IMR-90 (cell line): Measurements from ENCODE around the gene NUBP2. TPM values are rescaled to one million over a fixed set of nuclear protein-coding genes. Genes with fewer than 3 reads are reported as not detected.

Source experiments
- ATAC-seq: fragments of 200-7000 bp; cut with Tn5 transposase; 2 replicates; pipeline ENCODE4 v1.9.1; 2020; ENCODE audit warnings: low read depth, mild to moderate bottlenecking, moderate library complexity
- BruUV-seq: library from RNA; stranded (reverse); fragments of 400-500 nt; replicated peaks from 2 replicates; lab custom pipeline; 2021; lab: Mats Ljungman, UMichigan
- CTCF ChIA-PET: fragments of 300-600 bp; formaldehyde crosslinking; extraction: SDS; loops from one replicate; lab custom pipeline; 2021; ENCODE audit warnings: antibody characterized with exemption; lab: Yijun Ruan, JAX
- POLR2A ChIA-PET: fragments of 300-600 bp; sonication (Branson Sonifier 250); formaldehyde crosslinking; loops from one replicate; lab custom pipeline; 2022; ENCODE audit warnings: antibody characterized with exemption; ENCODE audit not compliant: unreplicated experiment; lab: Charles Lee
- DNase-seq: peaks from one replicate; pipeline ENCODE4 v3.0.0; 2013
- H2AFZ ChIP-seq: replicated peaks from 2 replicates; pipeline ENCODE3; 2013; ENCODE audit warnings: low read length, mild to moderate bottlenecking; ENCODE audit not compliant: poor library complexity
- H2AK5ac ChIP-seq: 2 replicates; pipeline ENCODE4 v1.6.1; 2013; ENCODE audit warnings: low read depth, low read length, inconsistent platforms
- H2AK9ac ChIP-seq: replicated peaks from 2 replicates; pipeline ENCODE3; 2013; ENCODE audit warnings: mild to moderate bottlenecking, low read depth, low read length, moderate library complexity; ENCODE audit not compliant: poor library complexity
- H2BK120ac ChIP-seq: 2 replicates; pipeline ENCODE4 v1.6.1; 2013; ENCODE audit warnings: low read depth, low read length, inconsistent platforms
- H2BK15ac ChIP-seq: 3 replicates; pipeline ENCODE4 v1.6.1; 2013; ENCODE audit warnings: low read depth, low read length, inconsistent platforms
- H2BK20ac ChIP-seq: 2 replicates; pipeline ENCODE4 v1.6.1; 2013; ENCODE audit warnings: low read depth, mild to moderate bottlenecking, inconsistent platforms, low read length, moderate library complexity
- H2BK5ac ChIP-seq: 2 replicates; pipeline ENCODE4 v1.6.1; 2013; ENCODE audit warnings: mild to moderate bottlenecking, low read depth, low read length, inconsistent platforms; ENCODE audit not compliant: poor library complexity, severe bottlenecking
- H3K14ac ChIP-seq: replicated peaks from 2 replicates; pipeline ENCODE4 v1.6.1; 2013; ENCODE audit warnings: low read depth, low read length, inconsistent platforms
- H3K18ac ChIP-seq: 2 replicates; pipeline ENCODE4 v1.6.1; 2013; ENCODE audit warnings: low read depth, low read length, control low read depth
- H3K23ac ChIP-seq: 2 replicates; pipeline ENCODE4 v1.6.1; 2013; ENCODE audit warnings: low read depth, low read length, inconsistent platforms
- H3K27ac ChIP-seq: 2 replicates; pipeline ENCODE4 v1.5.1; 2013; ENCODE audit warnings: mild to moderate bottlenecking, control low read depth, low read length; ENCODE audit not compliant: insufficient read depth
- H3K27me3 ChIP-seq: 2 replicates; pipeline ENCODE4 v1.6.1; 2013; ENCODE audit warnings: low read length; ENCODE audit not compliant: control insufficient read depth, insufficient read depth
- H3K36me3 ChIP-seq: 2 replicates; pipeline ENCODE4 v1.6.1; 2013; ENCODE audit warnings: low read length, mixed read lengths; ENCODE audit not compliant: control insufficient read depth, insufficient read depth
- H3K4ac ChIP-seq: 2 replicates; pipeline ENCODE4 v1.6.1; 2013; ENCODE audit warnings: low read depth, low read length, inconsistent platforms
- H3K4me1 ChIP-seq: 2 replicates; pipeline ENCODE4 v1.6.1; 2013; ENCODE audit warnings: low read length, mixed read lengths; ENCODE audit not compliant: control insufficient read depth, insufficient read depth
- H3K4me2 ChIP-seq: 2 replicates; pipeline ENCODE4 v1.6.1; 2013; ENCODE audit warnings: low read depth, mild to moderate bottlenecking, control low read depth, low read length, moderate library complexity
- H3K4me3 ChIP-seq: 2 replicates; pipeline ENCODE4 v1.5.1; 2013; ENCODE audit warnings: low read depth, mild to moderate bottlenecking, control low read depth, low read length, moderate library complexity; ENCODE audit not compliant: insufficient read depth
- H3K56ac ChIP-seq: 2 replicates; pipeline ENCODE4 v1.6.1; 2013; ENCODE audit warnings: low read length, inconsistent platforms; ENCODE audit not compliant: insufficient read depth; ENCODE audit errors: extremely low read depth
- H3K79me1 ChIP-seq, 2 experiments: 2 replicates each; pipeline ENCODE4 v1.6.1; 2013; ENCODE audit warnings: low read length in 2 of 2, inconsistent platforms in 1 of 2, low read depth in 1 of 2
- H3K9ac ChIP-seq: 2 replicates; pipeline ENCODE4 v1.6.1; 2013; ENCODE audit warnings: low read depth, low read length, control low read depth
- H3K9me1 ChIP-seq: 2 replicates; pipeline ENCODE4 v1.6.1; 2013; ENCODE audit warnings: low read length, inconsistent platforms; ENCODE audit not compliant: insufficient read depth
- H3K9me3 ChIP-seq: 2 replicates; pipeline ENCODE4 v1.6.1; 2013; ENCODE audit warnings: low read length; ENCODE audit not compliant: control insufficient read depth, insufficient read depth
- H4K20me1 ChIP-seq: 2 replicates; pipeline ENCODE4 v1.6.1; 2013; ENCODE audit warnings: low read length, inconsistent platforms; ENCODE audit not compliant: insufficient read depth
- H4K5ac ChIP-seq: 2 replicates; pipeline ENCODE4 v1.6.1; 2013; ENCODE audit warnings: mild to moderate bottlenecking, low read depth, low read length, control low read depth
- H4K8ac ChIP-seq, 2 experiments: 2 replicates each; pipeline ENCODE4 v1.6.1; 2013; ENCODE audit warnings: low read depth in 2 of 2, low read length in 2 of 2, control low read depth in 1 of 2, inconsistent platforms in 1 of 2
- H4K91ac ChIP-seq: 2 replicates; pipeline ENCODE4 v1.6.1; 2013; ENCODE audit warnings: low read depth, low read length, inconsistent platforms; ENCODE audit not compliant: insufficient read depth
- SMC3 ChIP-seq: fragments of 150-350 bp; IDR thresholded peaks from 2 replicates; pipeline ENCODE4 v1.6.1; 2016; ENCODE audit warnings: low read depth, mild to moderate bottlenecking, antibody characterized with exemption, low read length, moderate library complexity
- USF2 ChIP-seq: fragments of 150-350 bp; IDR thresholded peaks from 2 replicates; pipeline ENCODE4 v1.6.1; 2017; ENCODE audit warnings: mild to moderate bottlenecking, antibody characterized with exemption, low read length, low read depth
- WGBS, 2 experiments: methylation state at CpG; one replicate each; pipeline versions ENCODE4 v1.1.5 to v1.1.7; 2013; ENCODE audit warnings: missing lambda C conversion rate in 2 of 2; ENCODE audit not compliant: insufficient read length in 1 of 2; ENCODE audit errors: extremely low coverage in 2 of 2; 5-methylcytosine and 5-hydroxymethylcytosine counted together
- dilution Hi-C: fragments of 300-500 bp; cut with HindIII; formaldehyde crosslinking; loops from one replicate; pipeline ENCODE4 v1.14.3; 2018; ENCODE audit warnings: low sequenced_read_pairs; ENCODE audit not compliant: unreplicated experiment
- in situ Hi-C: fragments of 300-500 bp; cut with MboI; formaldehyde crosslinking; loops from 3 replicates; pipeline ENCODE4 v1.14.3; 2019; ENCODE audit warnings: low sequenced_read_pairs, inconsistent platforms, mixed read lengths
- intact Hi-C: fragments of 100-400 bp; cut with micrococcal nuclease; formaldehyde crosslinking; loops from 2 replicates; pipeline ENCODE4 v1.10.0; 2022
- polyA plus RNA-seq, 3 experiments: library from polyadenylated mRNA; depleted of rRNA; stranded (reverse); fragments of >200 nt; gene quantifications; 2 replicates each; pipeline ENCODE4 v1.2.3, GENCODE V29; 2012; ENCODE audit warnings: low replicate concordance in 1 of 3
- total RNA-seq: library from RNA; depleted of rRNA; stranded (reverse); fragments of >200 nt; gene quantifications from 2 replicates; pipeline ENCODE4 v1.2.3, GENCODE V29; 2012

The NUBP2 gene
- total and polyA plus RNA-seq, 2 of the 4 experiments (the other 2 are of a cell fraction) = 62.6 to 131 TPM

- Histone ChIP-seq H4K91ac (no peak overlapping the region), H3K56ac (no peak overlapping the region), H2BK5ac (no peak overlapping the region), H3K9me3 (no peaks in the 10 kb centered on the region), H2BK15ac (no peak overlapping the region), H2BK120ac (no peak overlapping the region), H3K4me3 (no peak overlapping the region), H4K5ac (no peak overlapping the region), H3K14ac (no peak overlapping the region), H2BK20ac (no peak overlapping the region), H2AFZ (peak overlapping the region; percentile 48), H3K18ac (no peak overlapping the region), H3K9me1 (peaks cover 2% of the 10 kb centered on the region; the same call in 1 of the 2 replicates), H3K9ac (no peak overlapping the region), H2AK9ac (no peak overlapping the region), H4K20me1 (peaks cover 29% of the 10 kb centered on the region), H3K4me1 (no peaks in the 10 kb centered on the region), H3K4me2 (no peak overlapping the region), H3K4ac (no peak overlapping the region), H2AK5ac (no peak overlapping the region), H3K27me3 (no peaks in the 10 kb centered on the region), H3K36me3 (peaks cover 50% of the 10 kb centered on the region), H3K79me1 (peaks cover 19 to 48% of the 10 kb centered on the region in 2 experiments; a peak in 3 of 4 replicates), H3K23ac (no peak overlapping the region), H4K8ac (no peak overlapping the region), H3K27ac (no peak overlapping the region)
- no TSS peak for BruUV-seq
- DNase-seq (no peak), ATAC-seq (no peak)
- intact Hi-C loops (no loop called here), in situ Hi-C loops (no loop called here), dilution Hi-C loops (no loop called here)
- CTCF ChIA-PET = no interaction called here
- 96% methylated on average over 20 of the region's 22 CpGs; no CpG with 5 or more reads in 1 of the 2 experiments for WGBS, 2 experiments
- TF ChIP-seq USF2 (no peak), SMC3 (no peak)
- POLR2A ChIA-PET = no interaction called here
Observed at GRCh38 chr16:1734123-1734522, 48.6 kb upstream of the NUBP2 start.
